Upper lobe of left lung (tissue), 4 donors: ENCODE results near the gene THSD7A.

Experiments used
- CTCF ChIP-seq, 6 experiments: fragments of 450-650 bp in 4 of 6; fragments of 200-600 bp in 2 of 6; sonication (generic) in 2 of 6; IDR thresholded peaks; one replicate each; pipeline ENCODE4 v1.5.1; 2016 to 2019; ENCODE audit warnings: antibody characterized with exemption in 6 of 6
- EP300 ChIP-seq, 4 donors: sonication (generic); formaldehyde crosslinking; IDR thresholded peaks; one replicate each; pipeline ENCODE4 v1.5.1; 2017; ENCODE audit warnings: antibody characterized with exemption in 4 of 4, control low read depth in 2 of 4
- POLR2A ChIP-seq, 4 donors: fragments of 450-650 bp; IDR thresholded peaks; one replicate each; pipeline ENCODE4 v1.5.1; 2016 to 2017; ENCODE audit warnings: antibody characterized with exemption in 4 of 4, mild to moderate bottlenecking in 2 of 4

- TF ChIP-seq CTCF (IDR thresholded peaks at IDR 0.05) (no peak), POLR2A (IDR thresholded peaks at IDR 0.05) (no peak), EP300 (IDR thresholded peaks at IDR 0.05) (no peak)
Measured at GRCh38 chr7:11516328-11516727, 315.7 kb downstream of the THSD7A start.
